HEK293T (cell line): Measurements from ENCODE around the gene SMTNL1.

ENCODE experiments used
- CTCF ChIA-PET: fragments of 350-600 bp; formaldehyde crosslinking; extraction: SDS; loops from one replicate; lab custom pipeline; 2021; ENCODE audit warnings: antibody characterized with exemption, inconsistent platforms; lab: Yijun Ruan, JAX
- POLR2A ChIA-PET: fragments of 350-600 bp; formaldehyde crosslinking; extraction: SDS; loops from one replicate; lab custom pipeline; 2020; ENCODE audit warnings: antibody characterized with exemption, inconsistent platforms; lab: Yijun Ruan, JAX
- DNase-seq: peaks from one replicate; pipeline ENCODE4 v3.0.0; 2012; ENCODE audit warnings: mixed read lengths; ENCODE audit errors: extremely low spot score
- ARNT ChIP-seq: fragments of 450-650 bp; IDR thresholded peaks from 2 replicates; pipeline ENCODE4 v1.6.1; 2017; ENCODE audit warnings: mild to moderate bottlenecking
- BHLHE40 ChIP-seq: fragments of 450-650 bp; IDR thresholded peaks from 2 replicates; pipeline ENCODE4 v1.6.1; 2016; ENCODE audit warnings: mild to moderate bottlenecking, moderate library complexity, borderline replicate concordance
- CTBP1 ChIP-seq: fragments of 450-650 bp; IDR thresholded peaks from 2 replicates; pipeline ENCODE4 v1.6.1; 2016; ENCODE audit warnings: borderline replicate concordance
- ELF4 ChIP-seq: fragments of 450-650 bp; IDR thresholded peaks from 2 replicates; pipeline ENCODE4 v1.6.1; 2017; ENCODE audit warnings: antibody characterized with exemption
- FOXA1 ChIP-seq: fragments of 450-650 bp; IDR thresholded peaks from 2 replicates; pipeline ENCODE4 v1.6.1; 2016; ENCODE audit warnings: mild to moderate bottlenecking
- FOXK2 ChIP-seq: fragments of 450-650 bp; IDR thresholded peaks from 2 replicates; pipeline ENCODE4 v1.6.1; 2016; ENCODE audit warnings: mild to moderate bottlenecking
- FOXM1 ChIP-seq: fragments of 450-650 bp; IDR thresholded peaks from 2 replicates; pipeline ENCODE4 v1.6.1; 2017; ENCODE audit warnings: mild to moderate bottlenecking, borderline replicate concordance
- HDGF ChIP-seq: fragments of 450-650 bp; IDR thresholded peaks from 2 replicates; pipeline ENCODE4 v1.6.1; 2017; ENCODE audit warnings: antibody characterized with exemption, borderline replicate concordance
- L3MBTL2 ChIP-seq: fragments of 450-650 bp; conservative IDR thresholded peaks from 2 replicates; pipeline ENCODE4 v1.6.1; 2016; ENCODE audit warnings: mild to moderate bottlenecking
- LEF1 ChIP-seq: fragments of 450-650 bp; IDR thresholded peaks from 2 replicates; pipeline ENCODE4 v1.6.1; 2017; ENCODE audit warnings: mild to moderate bottlenecking, borderline replicate concordance
- NFRKB ChIP-seq: fragments of 450-650 bp; IDR thresholded peaks from 2 replicates; pipeline ENCODE4 v1.6.1; 2016; ENCODE audit warnings: mild to moderate bottlenecking, moderate library complexity
- SP1 ChIP-seq: fragments of 450-650 bp; IDR thresholded peaks from 2 replicates; pipeline ENCODE4 v1.6.1; 2017
- SUZ12 ChIP-seq: fragments of 450-650 bp; IDR thresholded peaks from 2 replicates; pipeline ENCODE4 v1.6.1; 2016; ENCODE audit warnings: mild to moderate bottlenecking
- TARDBP ChIP-seq: fragments of 450-650 bp; IDR thresholded peaks from 2 replicates; pipeline ENCODE4 v1.6.1; 2016
- ZNF384 ChIP-seq: fragments of 450-650 bp; IDR thresholded peaks from 2 replicates; pipeline ENCODE4 v1.6.1; 2016
- TF ChIP-seq, protein P1 (sequence below): fragments of 450-650 bp; IDR thresholded peaks from 2 replicates; pipeline ENCODE4 v1.6.1; 2016

Gene SMTNL1

DNA sequence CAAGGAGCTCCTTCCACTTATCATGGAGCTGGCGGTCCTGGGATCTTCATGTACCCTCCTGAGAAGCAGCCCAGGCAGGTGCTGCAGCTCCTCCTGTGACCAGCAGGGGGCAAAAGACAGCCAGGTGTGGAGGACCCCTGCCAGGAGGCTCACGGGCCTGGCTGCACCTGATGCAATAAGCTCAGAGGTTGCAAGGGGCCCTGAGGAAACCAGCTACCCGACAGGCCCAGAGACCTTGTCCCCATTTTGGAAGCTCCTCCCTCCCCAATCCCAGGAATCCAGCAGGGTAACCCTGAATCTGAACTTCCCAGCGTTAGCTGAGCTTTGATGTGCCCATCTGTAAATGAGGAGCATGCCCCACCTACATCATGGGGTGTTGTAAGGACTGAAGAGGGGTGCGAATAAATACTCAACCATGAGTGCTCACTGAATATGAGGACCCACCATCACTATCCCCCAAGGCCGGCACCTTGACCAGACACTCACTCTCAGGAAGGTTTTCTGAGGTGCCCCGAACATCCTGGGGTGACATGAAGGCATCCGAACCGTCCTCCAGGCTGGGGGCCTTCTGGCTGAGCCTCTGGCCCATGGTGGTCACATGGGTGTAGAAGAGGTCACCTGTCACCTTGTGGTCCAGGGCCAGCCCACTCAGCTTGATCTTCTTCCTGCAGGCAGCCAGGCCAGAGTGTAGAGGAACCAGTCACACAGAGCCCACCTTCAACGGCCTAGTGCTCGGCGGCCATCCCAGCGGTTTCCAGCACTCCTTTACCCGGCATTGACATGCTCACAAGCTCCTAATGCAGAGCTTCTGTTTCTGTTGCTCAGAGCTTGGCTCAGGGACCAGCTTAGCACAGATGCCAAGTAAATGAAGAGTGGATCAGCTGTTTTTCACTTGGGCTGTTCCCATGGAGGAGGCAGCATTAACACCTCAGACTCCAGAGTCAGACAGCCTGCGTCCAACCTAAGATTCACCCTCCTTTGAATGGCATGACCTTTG, 43.6 kb upstream of the SMTNL1 start:
- DNase-seq, result peak; percentile 58
- POLR2A ChIA-PET, result interaction anchor here (0.8 to 2.1 kb wide), 8 partner anchors 9 to 147 kb away, joined by 3 to 29 read pairs (median 5); partner anchors contain the start of gene SLC43A1
- no peak for TF ChIP-seq FOXK2
- no peak for TF ChIP-seq TARDBP
- TF ChIP-seq FOXM1, result no peak
- no peak for TF ChIP-seq HDGF
- no peak for TF ChIP-seq L3MBTL2
- TF ChIP-seq ELF4, result no peak
- no peak for TF ChIP-seq SUZ12
- no peak for TF ChIP-seq SP1
- TF ChIP-seq CTBP1, result no peak
- no peak for TF ChIP-seq ARNT
- no peak for TF ChIP-seq BHLHE40
- TF ChIP-seq LEF1, result no peak
- no peak for TF ChIP-seq FOXA1
- TF ChIP-seq, protein P1, sequence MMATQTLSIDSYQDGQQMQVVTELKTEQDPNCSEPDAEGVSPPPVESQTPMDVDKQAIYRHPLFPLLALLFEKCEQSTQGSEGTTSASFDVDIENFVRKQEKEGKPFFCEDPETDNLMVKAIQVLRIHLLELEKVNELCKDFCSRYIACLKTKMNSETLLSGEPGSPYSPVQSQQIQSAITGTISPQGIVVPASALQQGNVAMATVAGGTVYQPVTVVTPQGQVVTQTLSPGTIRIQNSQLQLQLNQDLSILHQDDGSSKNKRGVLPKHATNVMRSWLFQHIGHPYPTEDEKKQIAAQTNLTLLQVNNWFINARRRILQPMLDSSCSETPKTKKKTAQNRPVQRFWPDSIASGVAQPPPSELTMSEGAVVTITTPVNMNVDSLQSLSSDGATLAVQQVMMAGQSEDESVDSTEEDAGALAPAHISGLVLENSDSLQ, result no peak
- no peak for TF ChIP-seq ZNF384
- TF ChIP-seq NFRKB, result no peak
- CTCF ChIA-PET, result interaction anchor here (0.6 to 6.4 kb wide), 22 partner anchors 8 to 1007 kb away, joined by 3 to 145 read pairs (median 5); partner anchors contain the start of genes RTN4RL2, SLC43A1 and UBE2L6

DNA sequence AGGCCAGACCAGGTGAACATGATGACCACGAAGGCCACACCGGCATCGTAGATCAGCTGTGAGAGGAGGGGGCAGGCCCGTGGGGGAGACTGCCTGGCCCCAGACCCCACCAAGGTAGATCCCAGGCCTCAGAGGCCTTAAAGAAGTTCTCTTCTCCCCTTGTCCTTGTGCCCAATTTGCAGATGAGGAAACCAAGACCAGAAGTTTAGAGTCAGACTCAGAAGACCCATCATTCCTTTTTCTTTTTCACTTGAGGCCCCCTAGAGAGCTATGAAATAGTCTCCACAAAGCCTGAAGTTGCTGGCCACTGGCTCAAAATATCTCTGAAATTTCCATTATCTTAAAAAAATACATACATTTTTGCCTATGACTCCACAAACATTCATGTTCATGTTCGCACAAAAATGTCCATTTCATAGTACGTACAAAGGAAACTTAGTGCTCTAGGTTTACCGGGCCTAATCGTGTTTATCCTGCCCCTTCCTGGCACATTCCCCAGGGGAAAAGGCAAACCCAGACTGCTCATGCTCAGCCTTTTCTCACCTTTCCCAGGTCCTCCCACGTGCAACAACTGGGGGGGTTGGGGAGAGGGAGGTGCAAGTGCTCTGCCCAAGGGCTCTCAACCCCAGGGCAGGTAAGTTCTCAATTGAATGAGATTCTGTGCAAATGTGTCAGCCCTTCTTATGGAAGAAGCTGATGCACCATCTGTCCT, 41.1 kb upstream of the SMTNL1 start:
- ChIA-PET CTCF (interaction anchor here (1.2 to 6.4 kb wide), 2 partner anchors 12 to 30 kb away, joined by 3 to 145 read pairs; no protein-coding TSS in a partner anchor), POLR2A (no interaction called here)
- no peak for DNase-seq

DNA sequence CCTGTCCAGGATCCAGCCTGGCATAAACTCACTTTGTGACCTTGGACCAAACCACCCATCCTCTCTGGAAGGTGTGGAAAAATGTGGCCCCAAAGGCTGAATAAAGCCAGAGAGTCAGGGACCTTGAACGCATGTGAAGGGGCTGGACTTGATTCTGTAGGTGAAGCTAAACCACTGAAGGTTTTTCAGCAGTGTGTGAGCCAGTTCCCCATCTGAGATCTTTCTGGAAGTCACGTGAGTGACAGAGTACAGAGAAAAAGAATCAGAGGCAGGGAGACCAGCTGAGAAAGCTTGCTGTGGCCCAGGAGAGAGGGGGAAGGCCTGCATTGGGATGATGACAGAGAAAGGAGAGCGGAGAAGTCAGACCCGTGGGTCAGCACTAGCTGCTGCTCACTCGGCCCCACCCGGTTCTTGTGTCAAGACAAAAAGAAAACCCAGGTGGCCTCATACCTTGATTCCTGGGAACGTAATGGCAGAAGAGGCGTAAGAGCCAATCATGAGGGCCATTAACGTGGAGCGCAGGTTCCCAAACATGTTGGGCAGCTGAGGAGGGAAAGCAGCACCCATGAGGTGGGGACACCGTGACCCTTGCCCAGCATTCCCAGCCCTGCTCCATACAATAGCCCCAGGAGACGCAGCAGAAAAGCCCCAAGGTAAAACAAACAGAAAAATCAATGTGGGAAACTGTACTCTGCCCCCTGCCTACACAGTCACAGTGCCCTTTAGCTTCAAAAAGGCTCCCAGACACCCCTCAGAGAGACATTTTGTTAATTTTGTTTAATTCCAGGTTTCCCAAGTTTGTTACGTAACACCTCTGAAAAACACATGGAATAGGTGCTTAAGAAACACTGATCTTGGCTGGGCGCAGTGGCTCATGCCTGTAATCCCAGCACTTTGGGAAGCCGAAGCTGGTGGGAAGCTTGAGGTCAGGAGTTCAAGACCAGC, 39.8 kb upstream of the SMTNL1 start:
- ChIA-PET CTCF (interaction anchor here (0.6 to 1.2 kb wide), 4 partner anchors 13 to 171 kb away, joined by 3 read pairs; no protein-coding TSS in a partner anchor), POLR2A (interaction anchor here (1.0 kb wide), 1 partner anchor 18 kb away, joined by 4 read pairs; the partner anchor contains the start of gene SLC43A1)
- TF ChIP-seq BHLHE40 (no peak), ZNF384 (no peak), LEF1 (no peak), FOXA1 (no peak), ARNT (no peak), SUZ12 (no peak), HDGF (no peak), CTBP1 (no peak), TARDBP (no peak), FOXM1 (no peak), ELF4 (no peak), NFRKB (no peak), SP1 (no peak)
- TF ChIP-seq, protein P1, result no peak
- no peak for DNase-seq

More for the DNA sequence above, 41.1 kb upstream of the SMTNL1 start:
- TF ChIP-seq HDGF, result no peak
- no peak for TF ChIP-seq FOXM1
- TF ChIP-seq ZNF384, result no peak
- TF ChIP-seq SUZ12, result no peak
- no peak for TF ChIP-seq TARDBP
- TF ChIP-seq L3MBTL2, result no peak
- no peak for TF ChIP-seq NFRKB
- no peak for TF ChIP-seq LEF1

DNA sequence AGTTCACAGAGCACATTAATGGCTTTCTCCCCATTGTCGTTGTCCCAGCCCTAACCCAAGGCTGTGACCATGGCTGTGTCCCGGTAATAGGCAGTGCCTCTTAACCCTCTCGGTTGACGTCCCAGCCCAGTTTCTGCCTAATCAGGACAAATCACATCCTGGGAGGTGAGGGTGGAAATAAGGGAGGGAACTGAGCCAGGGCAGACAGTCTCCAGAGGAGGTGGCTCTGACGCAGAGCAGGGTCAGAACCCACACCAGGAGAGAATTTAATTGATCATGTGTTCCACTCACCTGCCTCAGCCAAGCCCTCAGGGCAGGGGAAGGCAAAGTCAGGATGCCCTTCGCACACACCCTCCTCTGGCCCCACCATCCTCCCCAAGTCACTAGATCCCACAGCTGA, 38.9 kb upstream of the SMTNL1 start:
- no peak for DNase-seq
- ChIA-PET CTCF (no interaction called here), POLR2A (no interaction called here)
- TF ChIP-seq NFRKB, result no peak
- TF ChIP-seq SP1, result no peak
- TF ChIP-seq LEF1, result no peak
- TF ChIP-seq BHLHE40, result no peak
- TF ChIP-seq, protein P1, result no peak
- no peak for TF ChIP-seq SUZ12
- no peak for TF ChIP-seq FOXA1
- TF ChIP-seq ARNT, result no peak
- TF ChIP-seq HDGF, result no peak
- TF ChIP-seq TARDBP, result no peak
- no peak for TF ChIP-seq ELF4
- no peak for TF ChIP-seq ZNF384
